ENCODE measurements around the gene MX1.
"Not testable (repeated sequence)": the region's sequence is repeated elsewhere in the genome, so short reads cannot be mapped to it uniquely, and the experiment has no call there.

DNA sequence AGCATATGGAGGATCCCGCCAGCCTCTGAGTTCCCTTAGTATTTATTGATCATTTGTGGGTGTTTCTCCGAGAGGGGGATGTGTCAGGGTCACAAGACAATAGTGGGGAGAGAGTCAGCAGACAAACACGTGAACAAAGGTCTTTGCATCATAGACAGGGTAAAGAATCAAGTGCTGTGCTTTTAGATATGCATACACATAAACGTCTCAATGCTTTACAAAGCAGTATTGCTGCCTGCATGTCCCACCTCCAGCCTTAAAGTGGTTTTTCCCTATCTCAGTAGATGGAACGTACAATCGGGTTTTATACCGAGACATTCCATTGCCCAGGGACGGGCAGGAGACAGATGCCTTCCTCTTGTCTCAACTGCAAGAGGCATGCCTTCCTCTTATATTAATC lies 5.0 kb upstream of the MX1 start:
- TF ChIP-seq, protein P1, sequence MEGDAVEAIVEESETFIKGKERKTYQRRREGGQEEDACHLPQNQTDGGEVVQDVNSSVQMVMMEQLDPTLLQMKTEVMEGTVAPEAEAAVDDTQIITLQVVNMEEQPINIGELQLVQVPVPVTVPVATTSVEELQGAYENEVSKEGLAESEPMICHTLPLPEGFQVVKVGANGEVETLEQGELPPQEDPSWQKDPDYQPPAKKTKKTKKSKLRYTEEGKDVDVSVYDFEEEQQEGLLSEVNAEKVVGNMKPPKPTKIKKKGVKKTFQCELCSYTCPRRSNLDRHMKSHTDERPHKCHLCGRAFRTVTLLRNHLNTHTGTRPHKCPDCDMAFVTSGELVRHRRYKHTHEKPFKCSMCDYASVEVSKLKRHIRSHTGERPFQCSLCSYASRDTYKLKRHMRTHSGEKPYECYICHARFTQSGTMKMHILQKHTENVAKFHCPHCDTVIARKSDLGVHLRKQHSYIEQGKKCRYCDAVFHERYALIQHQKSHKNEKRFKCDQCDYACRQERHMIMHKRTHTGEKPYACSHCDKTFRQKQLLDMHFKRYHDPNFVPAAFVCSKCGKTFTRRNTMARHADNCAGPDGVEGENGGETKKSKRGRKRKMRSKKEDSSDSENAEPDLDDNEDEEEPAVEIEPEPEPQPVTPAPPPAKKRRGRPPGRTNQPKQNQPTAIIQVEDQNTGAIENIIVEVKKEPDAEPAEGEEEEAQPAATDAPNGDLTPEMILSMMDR (IDR thresholded peaks at IDR 0.05 in 2 of 3, conservative IDR thresholded peaks at IDR 0.05 in 1 of 3; ENCODE audit: borderline replicate concordance in 1 of 3, insufficient read depth in 1 of 3, low read depth in 2 of 3, low read length in 2 of 3), result not testable (repeated sequence)
- TF ChIP-seq JUND (IDR thresholded peaks at IDR 0.05); RAD21 (IDR thresholded peaks at IDR 0.05; ENCODE audit: low read depth); CEBPB (IDR thresholded peaks at IDR 0.05; ENCODE audit: low read depth): not testable (repeated sequence)
